ENCODE data around the gene POLR2L. TPM values are rescaled to one million over a fixed set of nuclear protein-coding genes. Genes with fewer than 3 reads are reported as not detected.

Gene POLR2L
- total and polyA plus RNA-seq, 2 of the 13 experiments (the other 11 are each of a cell fraction or from before 2014, with no cell fraction given) = 104 to 114 TPM

DNA sequence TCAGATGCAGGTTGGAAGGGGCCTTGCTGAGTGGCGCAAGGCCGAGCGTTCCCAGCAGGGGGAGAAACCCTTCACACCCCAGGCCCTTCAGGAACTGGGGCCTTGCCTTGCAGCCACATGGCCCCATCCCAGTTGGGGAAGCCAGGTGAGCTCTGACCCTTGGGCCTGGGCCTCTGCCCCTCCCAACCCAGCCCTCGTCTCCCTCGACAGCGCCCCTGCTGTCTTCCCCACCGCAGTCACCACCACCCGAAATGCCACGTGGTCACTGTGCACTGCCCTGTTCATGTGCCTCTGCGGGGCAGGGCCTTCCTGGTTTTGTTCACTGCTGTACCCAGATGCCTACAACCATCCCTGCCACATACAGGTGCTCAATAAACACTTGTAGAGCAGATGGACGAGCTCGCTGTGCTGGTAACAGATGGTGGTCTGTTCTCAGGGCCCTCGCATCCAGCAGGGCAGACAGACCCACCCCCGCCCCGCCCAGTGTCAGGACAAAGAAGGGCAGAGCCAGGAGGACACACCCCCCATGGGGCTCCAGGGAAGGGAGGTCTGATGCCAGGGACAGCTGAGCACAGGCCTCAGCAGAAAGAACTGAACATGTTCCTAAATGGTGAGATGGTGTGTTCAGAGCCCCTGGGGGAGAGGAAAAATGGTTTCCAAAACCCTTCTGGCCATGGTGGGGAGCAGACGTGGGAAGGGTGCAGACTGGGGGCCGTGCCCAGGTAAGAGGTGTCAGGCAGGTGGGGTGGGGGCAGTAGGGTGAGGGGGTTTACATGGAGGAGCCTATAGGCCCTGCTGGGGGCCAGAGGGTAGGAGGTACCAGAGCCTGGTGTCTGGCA is 3.7 kb downstream of the POLR2L start (continued):
- TF ChIP-seq, protein P1, sequence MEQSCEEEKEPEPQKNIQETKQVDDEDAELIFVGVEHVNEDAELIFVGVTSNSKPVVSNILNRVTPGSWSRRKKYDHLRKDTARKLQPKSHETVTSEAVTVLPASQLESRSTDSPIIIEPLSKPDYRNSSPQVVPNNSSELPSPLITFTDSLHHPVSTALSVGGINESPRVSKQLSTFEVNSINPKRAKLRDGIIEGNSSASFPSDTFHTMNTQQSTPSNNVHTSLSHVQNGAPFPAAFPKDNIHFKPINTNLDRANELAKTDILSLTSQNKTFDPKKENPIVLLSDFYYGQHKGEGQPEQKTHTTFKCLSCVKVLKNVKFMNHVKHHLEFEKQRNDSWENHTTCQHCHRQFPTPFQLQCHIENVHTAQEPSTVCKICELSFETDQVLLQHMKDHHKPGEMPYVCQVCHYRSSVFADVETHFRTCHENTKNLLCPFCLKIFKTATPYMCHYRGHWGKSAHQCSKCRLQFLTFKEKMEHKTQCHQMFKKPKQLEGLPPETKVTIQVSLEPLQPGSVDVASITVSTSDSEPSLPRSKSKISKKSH (CRISPR knock-in tag; IDR thresholded peaks at IDR 0.05; ENCODE audit: borderline replicate concordance) = peak; percentile 84; the same call in 1 of the 2 replicates
- TF ChIP-seq CENPT (CRISPR knock-in tag; IDR thresholded peaks at IDR 0.05; ENCODE audit: low read depth) (0 out of 2 replicates have a peak, but pooled peaks have one; percentile 34), RAD21 (CRISPR knock-in tag; IDR thresholded peaks at IDR 0.05) (peak; percentile 75), ZNF558 (CRISPR knock-in tag; IDR thresholded peaks at IDR 0.05; ENCODE audit: borderline replicate concordance) (0 out of 2 replicates have a peak, but pooled peaks have one; percentile 67), GATAD2A (CRISPR knock-in tag; IDR thresholded peaks at IDR 0.05) (0 out of 2 replicates have a peak, but pooled peaks have one; percentile 37), XRCC5 (optimal IDR thresholded peaks at IDR 0.05; ENCODE audit: low read length) (peak; percentile 79), NFE2L1 (CRISPR knock-in tag; IDR thresholded peaks at IDR 0.05; ENCODE audit: borderline replicate concordance) (no peak), ZNF292 (CRISPR knock-in tag; IDR thresholded peaks at IDR 0.05; ENCODE audit: borderline replicate concordance, low read depth) (no peak), NR2F1 (CRISPR knock-in tag; IDR thresholded peaks at IDR 0.05) (peak; percentile 24 to 46; a peak in 3 of 4 replicates), ATRX (CRISPR knock-in tag; IDR thresholded peaks at IDR 0.05; ENCODE audit: borderline replicate concordance) (no peak), ZBTB20 (CRISPR knock-in tag; IDR thresholded peaks at IDR 0.05; ENCODE audit: borderline replicate concordance, low read depth) (peak; percentile 60; the same call in 1 of the 2 replicates), SAFB2 (CRISPR knock-in tag; IDR thresholded peaks at IDR 0.05; ENCODE audit: borderline replicate concordance, low read depth) (no peak), ZSCAN12 (CRISPR knock-in tag; IDR thresholded peaks at IDR 0.05) (no peak)
- TF ChIP-seq, protein P2, sequence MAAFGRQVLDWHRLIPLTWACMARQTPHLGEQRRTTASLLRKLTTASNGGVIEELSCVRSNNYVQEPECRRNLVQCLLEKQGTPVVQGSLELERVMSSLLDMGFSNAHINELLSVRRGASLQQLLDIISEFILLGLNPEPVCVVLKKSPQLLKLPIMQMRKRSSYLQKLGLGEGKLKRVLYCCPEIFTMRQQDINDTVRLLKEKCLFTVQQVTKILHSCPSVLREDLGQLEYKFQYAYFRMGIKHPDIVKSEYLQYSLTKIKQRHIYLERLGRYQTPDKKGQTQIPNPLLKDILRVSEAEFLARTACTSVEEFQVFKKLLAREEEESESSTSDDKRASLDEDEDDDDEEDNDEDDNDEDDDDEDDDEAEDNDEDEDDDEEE (CRISPR knock-in tag; IDR thresholded peaks at IDR 0.05) = no peak
- TF ChIP-seq, protein P3, sequence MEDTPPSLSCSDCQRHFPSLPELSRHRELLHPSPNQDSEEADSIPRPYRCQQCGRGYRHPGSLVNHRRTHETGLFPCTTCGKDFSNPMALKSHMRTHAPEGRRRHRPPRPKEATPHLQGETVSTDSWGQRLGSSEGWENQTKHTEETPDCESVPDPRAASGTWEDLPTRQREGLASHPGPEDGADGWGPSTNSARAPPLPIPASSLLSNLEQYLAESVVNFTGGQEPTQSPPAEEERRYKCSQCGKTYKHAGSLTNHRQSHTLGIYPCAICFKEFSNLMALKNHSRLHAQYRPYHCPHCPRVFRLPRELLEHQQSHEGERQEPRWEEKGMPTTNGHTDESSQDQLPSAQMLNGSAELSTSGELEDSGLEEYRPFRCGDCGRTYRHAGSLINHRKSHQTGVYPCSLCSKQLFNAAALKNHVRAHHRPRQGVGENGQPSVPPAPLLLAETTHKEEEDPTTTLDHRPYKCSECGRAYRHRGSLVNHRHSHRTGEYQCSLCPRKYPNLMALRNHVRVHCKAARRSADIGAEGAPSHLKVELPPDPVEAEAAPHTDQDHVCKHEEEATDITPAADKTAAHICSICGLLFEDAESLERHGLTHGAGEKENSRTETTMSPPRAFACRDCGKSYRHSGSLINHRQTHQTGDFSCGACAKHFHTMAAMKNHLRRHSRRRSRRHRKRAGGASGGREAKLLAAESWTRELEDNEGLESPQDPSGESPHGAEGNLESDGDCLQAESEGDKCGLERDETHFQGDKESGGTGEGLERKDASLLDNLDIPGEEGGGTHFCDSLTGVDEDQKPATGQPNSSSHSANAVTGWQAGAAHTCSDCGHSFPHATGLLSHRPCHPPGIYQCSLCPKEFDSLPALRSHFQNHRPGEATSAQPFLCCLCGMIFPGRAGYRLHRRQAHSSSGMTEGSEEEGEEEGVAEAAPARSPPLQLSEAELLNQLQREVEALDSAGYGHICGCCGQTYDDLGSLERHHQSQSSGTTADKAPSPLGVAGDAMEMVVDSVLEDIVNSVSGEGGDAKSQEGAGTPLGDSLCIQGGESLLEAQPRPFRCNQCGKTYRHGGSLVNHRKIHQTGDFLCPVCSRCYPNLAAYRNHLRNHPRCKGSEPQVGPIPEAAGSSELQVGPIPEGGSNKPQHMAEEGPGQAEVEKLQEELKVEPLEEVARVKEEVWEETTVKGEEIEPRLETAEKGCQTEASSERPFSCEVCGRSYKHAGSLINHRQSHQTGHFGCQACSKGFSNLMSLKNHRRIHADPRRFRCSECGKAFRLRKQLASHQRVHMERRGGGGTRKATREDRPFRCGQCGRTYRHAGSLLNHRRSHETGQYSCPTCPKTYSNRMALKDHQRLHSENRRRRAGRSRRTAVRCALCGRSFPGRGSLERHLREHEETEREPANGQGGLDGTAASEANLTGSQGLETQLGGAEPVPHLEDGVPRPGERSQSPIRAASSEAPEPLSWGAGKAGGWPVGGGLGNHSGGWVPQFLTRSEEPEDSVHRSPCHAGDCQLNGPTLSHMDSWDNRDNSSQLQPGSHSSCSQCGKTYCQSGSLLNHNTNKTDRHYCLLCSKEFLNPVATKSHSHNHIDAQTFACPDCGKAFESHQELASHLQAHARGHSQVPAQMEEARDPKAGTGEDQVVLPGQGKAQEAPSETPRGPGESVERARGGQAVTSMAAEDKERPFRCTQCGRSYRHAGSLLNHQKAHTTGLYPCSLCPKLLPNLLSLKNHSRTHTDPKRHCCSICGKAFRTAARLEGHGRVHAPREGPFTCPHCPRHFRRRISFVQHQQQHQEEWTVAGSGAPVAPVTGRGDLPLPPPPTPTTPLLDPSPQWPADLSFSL (CRISPR knock-in tag; IDR thresholded peaks at IDR 0.05) = no peak
- TF ChIP-seq, protein P4, sequence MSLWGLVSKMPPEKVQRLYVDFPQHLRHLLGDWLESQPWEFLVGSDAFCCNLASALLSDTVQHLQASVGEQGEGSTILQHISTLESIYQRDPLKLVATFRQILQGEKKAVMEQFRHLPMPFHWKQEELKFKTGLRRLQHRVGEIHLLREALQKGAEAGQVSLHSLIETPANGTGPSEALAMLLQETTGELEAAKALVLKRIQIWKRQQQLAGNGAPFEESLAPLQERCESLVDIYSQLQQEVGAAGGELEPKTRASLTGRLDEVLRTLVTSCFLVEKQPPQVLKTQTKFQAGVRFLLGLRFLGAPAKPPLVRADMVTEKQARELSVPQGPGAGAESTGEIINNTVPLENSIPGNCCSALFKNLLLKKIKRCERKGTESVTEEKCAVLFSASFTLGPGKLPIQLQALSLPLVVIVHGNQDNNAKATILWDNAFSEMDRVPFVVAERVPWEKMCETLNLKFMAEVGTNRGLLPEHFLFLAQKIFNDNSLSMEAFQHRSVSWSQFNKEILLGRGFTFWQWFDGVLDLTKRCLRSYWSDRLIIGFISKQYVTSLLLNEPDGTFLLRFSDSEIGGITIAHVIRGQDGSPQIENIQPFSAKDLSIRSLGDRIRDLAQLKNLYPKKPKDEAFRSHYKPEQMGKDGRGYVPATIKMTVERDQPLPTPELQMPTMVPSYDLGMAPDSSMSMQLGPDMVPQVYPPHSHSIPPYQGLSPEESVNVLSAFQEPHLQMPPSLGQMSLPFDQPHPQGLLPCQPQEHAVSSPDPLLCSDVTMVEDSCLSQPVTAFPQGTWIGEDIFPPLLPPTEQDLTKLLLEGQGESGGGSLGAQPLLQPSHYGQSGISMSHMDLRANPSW (CRISPR knock-in tag; IDR thresholded peaks at IDR 0.05; ENCODE audit: borderline replicate concordance) = no peak
